Stimulated activated CD4-positive, alpha-beta T cell treated with anti-CD3 and anti-CD28 coated beads, Interleukin-4, amount 100 ng/mL, for 48 hours (primary cell): ENCODE results near the gene CRYZ.

Source experiments
- DNase-seq, 2 donors: peaks; one replicate each; pipeline ENCODE4 v3.0.0-alpha.2; 2020; ENCODE audit warnings: low read depth in 2 of 2

Gene CRYZ

DNA sequence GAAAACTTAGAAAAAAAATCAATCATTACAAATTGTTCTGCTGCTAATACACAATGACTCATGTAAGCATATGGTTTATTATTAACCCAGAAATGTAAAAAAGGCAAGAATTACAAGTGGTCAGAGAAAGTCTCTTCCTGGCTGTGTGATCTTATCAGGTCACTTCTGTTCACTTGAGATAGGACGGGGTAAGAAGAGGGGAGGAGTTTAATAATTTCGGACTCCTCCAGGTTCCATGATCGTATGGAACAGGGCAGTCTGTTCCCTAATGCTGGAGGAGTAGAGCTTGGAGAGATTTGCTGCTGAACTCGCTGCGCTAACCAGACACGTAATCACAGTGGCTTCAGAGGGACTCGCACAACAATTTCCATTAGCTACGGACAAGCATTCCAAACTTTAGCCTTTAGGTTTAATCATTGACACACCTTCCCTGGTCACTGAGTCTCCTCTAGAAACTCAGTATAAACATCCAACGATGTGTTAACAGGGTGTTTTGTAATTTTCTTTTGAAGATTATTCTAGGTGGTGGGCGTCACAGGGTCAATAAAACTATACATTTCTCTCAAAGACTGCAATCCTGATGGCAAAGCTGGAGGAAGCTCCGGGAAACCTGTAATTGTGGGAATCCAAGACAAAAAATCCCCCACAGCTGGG is 1.3 kb downstream of the CRYZ start:
- DNase-seq = no peak

- DNase-seq = no peak
These were observed 2.9 kb downstream of the CRYZ start for GRCh38 chr1:74729741-74730478.

DNA sequence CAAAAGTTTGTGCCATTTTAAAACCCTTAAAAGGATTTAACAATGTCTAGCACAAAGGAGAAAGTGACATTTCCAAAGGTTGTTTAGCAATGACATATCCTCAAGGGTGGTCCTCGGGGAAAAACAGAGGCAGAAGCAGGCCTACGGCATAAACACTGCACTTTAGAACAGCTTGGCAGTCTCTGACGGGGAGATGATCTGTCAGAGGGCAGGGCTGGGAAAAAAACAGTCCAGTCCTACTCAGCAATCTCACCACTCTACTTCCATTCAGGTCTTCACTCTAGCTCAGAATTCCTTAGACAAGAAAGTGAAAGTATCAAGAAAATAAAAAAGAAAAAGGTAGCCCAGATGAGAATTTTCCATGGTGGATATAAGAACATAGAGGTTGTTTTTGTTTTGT is 4.1 kb downstream of the CRYZ start:
- no peak for DNase-seq

GRCh38 chr1:74726063-74726462 is 6.8 kb downstream of the CRYZ start:
- no peak for DNase-seq

DNA sequence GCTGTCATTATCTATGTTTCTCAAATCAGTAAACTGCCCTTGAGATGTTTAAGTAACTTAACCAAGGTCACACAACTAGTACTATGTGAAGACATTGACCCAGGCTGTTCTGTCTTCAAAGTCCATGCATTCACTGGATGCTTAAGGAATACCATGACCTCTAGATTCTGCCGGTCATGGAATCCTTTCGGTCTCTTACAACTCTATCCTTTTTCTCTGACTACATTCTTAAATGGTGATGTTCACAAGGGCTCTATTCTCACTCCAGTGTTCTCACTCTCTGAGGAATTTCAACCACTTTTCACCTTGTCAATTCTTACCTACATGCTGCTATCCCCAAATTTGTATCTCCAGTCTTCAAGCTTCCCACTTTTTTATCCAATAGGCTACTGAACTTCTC is 15.2 kb downstream of the CRYZ start:
- no peak for DNase-seq

DNA sequence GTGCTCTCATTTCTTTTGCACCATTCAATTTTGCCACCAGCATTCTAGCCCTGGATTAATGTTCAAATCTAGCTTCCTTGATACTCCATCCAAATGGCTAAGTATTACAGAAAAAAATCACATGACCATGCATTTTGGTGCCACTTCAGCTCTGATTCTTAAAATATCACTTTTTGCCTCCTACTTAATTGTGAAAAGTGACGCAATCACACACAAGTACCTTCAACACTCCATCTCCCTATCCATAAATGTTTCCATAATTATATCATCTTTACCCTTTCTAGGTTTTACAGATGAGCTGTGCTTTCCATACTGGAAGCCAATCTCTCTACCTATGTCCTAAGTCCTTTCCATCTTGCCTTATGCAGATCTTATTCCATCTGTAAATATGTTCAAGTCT is 16.0 kb downstream of the CRYZ start:
- DNase-seq = no peak

DNA sequence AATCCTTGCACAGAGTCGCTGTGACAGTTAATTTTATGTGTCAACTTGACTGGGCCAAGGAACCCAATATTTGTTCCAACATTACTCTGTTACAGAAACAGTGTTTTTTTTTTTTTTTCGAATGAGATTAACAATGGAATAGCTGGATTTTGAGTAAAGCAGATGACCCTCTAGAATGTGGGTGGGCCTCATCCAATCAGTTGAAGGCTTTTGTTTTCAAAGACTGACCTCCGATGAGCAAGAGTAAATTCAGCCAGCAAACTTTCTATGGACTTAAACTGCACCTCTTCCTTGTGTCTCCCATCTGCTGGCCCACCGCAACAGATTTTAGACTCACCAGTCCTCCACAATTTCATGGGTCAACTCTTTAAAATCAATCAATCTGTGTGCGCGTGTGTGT is 17.0 kb downstream of the CRYZ start:
- no peak for DNase-seq

DNA sequence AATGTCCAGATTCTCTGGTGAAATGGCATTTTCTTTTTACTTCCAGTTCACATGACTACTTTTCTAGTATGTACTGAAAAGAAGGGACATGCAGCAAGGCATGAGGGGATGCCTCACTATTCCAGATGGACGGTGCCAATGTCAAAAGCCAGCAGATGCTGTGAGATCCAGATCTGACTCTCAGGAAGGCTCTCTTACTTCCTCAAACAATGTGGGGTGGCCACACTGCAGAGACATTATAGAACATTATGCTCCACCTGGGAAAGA is 17.7 kb downstream of the CRYZ start:
- no peak for DNase-seq

DNA sequence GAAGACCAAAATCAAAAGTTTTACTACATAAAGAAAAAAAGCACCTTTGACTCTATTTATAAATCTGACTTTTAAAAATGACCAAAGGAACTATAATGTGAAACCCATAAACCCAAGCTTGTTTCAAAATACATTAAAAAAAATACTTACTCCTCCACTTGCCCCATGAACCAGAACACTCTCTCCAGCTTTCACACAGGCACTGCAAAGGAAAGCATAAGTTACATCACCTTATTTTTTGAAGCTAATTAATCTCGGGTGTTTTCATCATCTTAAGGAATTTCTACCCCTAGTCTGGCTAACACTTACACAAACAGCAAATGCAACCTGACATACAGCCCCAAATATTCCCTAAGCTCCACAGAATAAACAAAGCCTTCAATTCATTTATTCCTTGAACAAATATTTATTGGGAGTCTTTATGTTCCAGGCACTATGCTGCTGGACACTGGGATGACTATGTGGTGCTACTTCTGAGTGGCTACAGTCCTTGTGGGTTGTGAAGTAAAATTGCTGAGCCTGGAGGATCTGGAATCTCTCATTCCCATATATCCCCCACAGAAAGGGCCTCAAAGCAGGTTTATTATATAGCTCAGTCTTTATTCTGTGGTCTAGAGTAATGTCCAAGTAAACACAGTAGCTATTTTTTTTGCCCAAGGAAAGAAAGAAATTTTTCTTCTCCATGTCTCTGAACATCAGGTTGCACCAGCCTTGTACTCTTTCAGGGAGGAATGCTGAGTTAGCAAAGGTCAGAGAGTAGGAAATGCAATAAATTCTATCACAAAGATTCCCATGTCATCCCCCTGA is 18.2 kb downstream of the CRYZ start:
- DNase-seq = no peak

DNA sequence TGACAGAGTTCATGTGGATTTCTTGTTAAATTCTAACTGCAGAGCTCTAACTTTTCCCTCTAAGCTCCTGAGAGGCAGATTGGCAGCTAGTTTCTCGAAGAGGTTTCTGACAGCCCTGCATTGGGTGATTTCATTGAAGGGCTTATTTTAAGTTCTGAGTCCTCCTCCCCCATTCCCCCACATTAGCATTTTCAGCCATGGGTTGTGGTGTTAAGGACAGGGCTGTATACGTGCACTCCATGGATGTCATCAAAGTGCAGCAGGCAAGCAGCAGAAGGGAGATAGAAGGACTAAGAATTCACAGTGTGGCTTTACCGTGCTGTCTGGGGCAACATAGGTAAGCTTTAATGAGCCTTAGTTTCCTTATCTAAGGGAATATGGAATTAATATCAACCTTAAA is 19.0 kb downstream of the CRYZ start:
- no peak for DNase-seq

DNA sequence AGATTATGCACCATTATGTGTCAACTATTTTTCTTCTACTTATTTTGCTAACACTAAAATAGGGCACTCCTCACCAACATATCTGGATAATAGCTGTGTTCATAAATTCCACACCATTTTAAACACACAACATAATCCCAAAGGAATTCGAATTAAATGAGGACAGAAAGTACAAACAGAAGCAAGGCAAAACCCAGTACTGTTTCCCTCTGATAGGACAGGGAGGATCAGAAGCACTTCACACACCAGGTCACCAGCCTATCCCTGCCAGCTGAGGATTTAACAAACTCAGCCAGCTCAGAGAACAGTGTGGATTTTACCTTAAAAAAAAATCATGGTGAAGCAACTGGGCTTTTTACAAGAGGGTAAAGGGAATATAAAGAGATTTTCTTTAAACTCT is 20.0 kb downstream of the CRYZ start:
- DNase-seq = no peak

DNA sequence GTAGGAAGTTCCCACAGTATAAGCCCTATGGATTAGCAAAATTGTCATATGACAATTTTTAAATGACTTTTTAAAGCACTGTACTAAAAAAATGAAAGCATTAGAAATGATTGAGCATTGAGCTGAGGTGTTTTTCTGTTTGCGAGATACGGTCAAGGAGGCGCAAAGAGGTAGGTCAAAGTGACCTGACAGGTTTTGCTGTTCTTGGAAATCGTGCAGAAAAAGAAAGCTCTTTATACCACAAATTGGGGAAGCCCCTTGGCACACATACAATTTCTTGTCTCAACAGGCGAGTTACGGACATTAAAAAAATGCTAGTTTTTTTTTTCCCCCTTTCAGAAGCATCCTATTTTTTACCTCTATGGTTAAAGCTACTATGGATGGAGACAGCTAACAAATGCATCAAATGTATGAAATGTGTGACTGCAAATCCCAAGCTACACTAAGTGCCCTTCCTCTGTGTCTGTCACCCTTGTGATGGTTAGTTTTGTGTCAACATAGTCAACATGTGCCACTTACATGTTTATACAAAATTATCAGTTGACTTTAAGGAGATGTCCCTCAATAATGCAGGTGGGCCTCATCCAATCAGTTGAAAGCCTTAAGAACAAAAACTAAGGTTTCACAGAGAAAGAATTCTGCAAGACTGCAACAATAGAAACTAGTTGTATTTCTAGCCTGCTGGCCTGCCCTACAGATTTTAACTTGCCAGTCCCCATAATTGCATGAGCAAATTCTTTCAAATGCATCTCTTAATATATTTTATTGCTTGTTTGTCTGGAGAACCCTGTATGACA is 29.3 kb downstream of the CRYZ start:
- no peak for DNase-seq

- DNase-seq = no peak
These were observed 33.5 kb downstream of the CRYZ start for GRCh38 chr1:74699331-74699730.

GRCh38 chr1:74697832-74698231 is 35.0 kb downstream of the CRYZ start:
- no peak for DNase-seq

- DNase-seq = no peak
These were observed 39.4 kb downstream of the CRYZ start for GRCh38 chr1:74693473-74693872.

- no peak for DNase-seq
These were observed 41.9 kb downstream of the CRYZ start for GRCh38 chr1:74690909-74691308.

- no peak for DNase-seq
These were observed 42.5 kb downstream of the CRYZ start for GRCh38 chr1:74690364-74690696.

DNA sequence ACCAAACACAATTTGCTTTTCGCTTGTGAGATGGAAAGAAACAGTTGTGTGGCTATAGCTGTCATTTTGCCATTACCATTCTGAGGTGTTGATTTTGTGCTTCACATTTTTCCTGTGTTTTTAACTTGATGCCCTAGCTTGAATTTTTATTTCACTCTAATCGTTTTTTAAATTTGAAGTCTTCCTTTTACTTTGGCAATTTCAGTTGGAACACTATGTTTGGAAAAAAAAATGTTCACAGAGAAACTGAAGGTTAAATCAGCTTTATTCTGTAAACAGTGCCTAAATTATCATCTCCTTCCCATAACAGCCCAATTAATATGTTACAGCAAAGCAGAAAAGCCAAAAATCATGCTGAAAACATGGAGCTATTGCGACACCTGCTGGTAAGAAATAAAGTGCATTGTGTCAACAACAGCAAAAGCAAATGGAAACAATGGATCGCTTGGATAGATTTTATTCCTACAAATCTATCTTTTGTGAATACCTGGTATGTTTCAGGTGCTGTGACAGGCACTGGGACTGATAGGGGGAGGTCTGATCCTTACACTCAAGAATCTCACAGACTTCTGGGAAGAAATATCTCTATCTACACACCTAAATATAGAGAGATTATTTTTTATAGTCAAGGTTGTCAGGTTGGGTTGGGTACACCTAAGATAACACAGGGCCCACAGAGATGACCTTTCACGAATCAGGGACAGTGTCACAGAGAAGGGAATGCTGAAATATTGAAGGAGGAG is 43.1 kb downstream of the CRYZ start:
- peak in 1 of 2 donors; percentile 9 for DNase-seq

DNA sequence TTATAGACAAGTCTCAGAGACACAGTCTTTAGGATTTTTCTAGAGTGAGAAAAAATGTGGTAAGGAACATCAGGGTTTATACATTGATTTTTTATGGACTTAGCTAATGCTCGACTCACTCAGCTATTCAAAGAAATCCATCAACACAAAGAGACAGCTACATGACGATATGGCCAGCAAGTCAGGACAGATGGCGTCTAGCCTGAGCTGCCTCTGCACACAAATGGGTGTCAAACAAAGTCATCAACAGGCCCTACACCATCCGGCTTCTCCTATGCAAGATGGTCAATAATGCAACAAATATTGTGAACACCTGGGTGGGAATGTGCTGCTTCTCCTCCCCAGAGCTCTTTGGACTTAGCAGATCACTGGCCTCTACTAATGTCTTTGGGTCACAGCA is 45.9 kb downstream of the CRYZ start:
- no peak for DNase-seq

DNA sequence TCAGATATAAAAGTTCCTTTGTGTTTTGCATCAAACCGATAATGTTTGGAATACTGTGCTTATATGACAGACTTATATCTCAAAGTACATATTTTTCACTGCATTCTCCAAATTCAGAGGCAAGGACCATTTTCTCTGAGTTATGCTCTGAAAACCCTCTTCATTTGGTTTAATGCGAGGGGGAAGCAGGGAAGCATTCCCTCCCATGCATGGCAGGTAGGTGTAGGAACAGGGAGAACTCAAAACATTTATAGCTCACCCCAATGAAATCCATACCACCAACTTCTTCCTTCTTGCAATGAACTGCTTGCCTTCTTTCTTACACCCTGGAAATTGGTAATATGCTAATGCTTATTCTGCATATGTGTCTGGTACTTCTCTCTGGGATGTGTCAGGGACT is 48.5 kb downstream of the CRYZ start:
- no peak for DNase-seq

GRCh38 chr1:74683656-74684055 is 49.2 kb downstream of the CRYZ start:
- no peak for DNase-seq

GRCh38 chr1:74681851-74682250 is 51.0 kb downstream of the CRYZ start:
- no peak for DNase-seq
